HEK293 (cell line): ENCODE measurements around the gene COL5A2.

ENCODE experiments used
- CTCF ChIA-PET: fragments of 350-600 bp; formaldehyde crosslinking; extraction: SDS; loops from one replicate; lab custom pipeline; 2021; ENCODE audit warnings: antibody characterized with exemption; lab: Yijun Ruan, JAX
- POLR2A ChIA-PET: fragments of 300-600 bp; formaldehyde crosslinking; extraction: SDS; loops from one replicate; lab custom pipeline; 2020; ENCODE audit warnings: antibody characterized with exemption, inconsistent platforms; lab: Yijun Ruan, JAX
- H3K27ac ChIP-seq: fragments of 200-500 bp; sonication (Bioruptor generic); 2 replicates; pipeline ENCODE4 v1.5.1; 2014; ENCODE audit warnings: low read depth, low read length, control low read depth, inconsistent platforms; ENCODE audit errors: extremely low read depth
- H3K36me3 ChIP-seq, 2 experiments: fragments of 200-500 bp in 1 of 2; sonication (Bioruptor generic) in 1 of 2; 1 replicate in 1 of 2; 2 replicates in 1 of 2; pipeline ENCODE4 v1.5.1; 2014 to 2017; ENCODE audit warnings: inconsistent platforms in 2 of 2, low read length in 2 of 2; ENCODE audit not compliant: control insufficient read depth in 2 of 2, insufficient read depth in 1 of 2
- H3K4me1 ChIP-seq: fragments of 200-500 bp; sonication (Bioruptor generic); 2 replicates; pipeline ENCODE4 v1.5.1; 2014; ENCODE audit warnings: mild to moderate bottlenecking, low read length, inconsistent platforms; ENCODE audit not compliant: control insufficient read depth, insufficient read depth
- H3K4me3 ChIP-seq: 2 replicates; pipeline ENCODE4 v1.5.1; 2011; ENCODE audit warnings: low read depth, mild to moderate bottlenecking, control low read depth, low read length, moderate library complexity
- H3K9me3 ChIP-seq: fragments of 200-500 bp; sonication (Bioruptor generic); 2 replicates; pipeline ENCODE4 v1.5.1; 2014; ENCODE audit warnings: low read depth, low read length, inconsistent platforms; ENCODE audit not compliant: control insufficient read depth, insufficient read depth
- GLIS2 ChIP-seq: fragments of 450-650 bp; formaldehyde crosslinking; IDR thresholded peaks from 2 replicates; pipeline ENCODE4 v1.5.1; 2016; ENCODE audit warnings: missing biosample characterization, missing genetic modification characterization
- KLF7 ChIP-seq: fragments of 450-650 bp; formaldehyde crosslinking; IDR thresholded peaks from 2 replicates; pipeline ENCODE4 v1.5.1; 2016; ENCODE audit warnings: missing biosample characterization, missing genetic modification characterization, borderline replicate concordance
- OSR2 ChIP-seq: fragments of 450-650 bp; formaldehyde crosslinking; IDR thresholded peaks from 2 replicates; pipeline ENCODE4 v1.5.1; 2016; ENCODE audit warnings: missing biosample characterization, missing genetic modification characterization
- SCRT2 ChIP-seq: fragments of 450-650 bp; formaldehyde crosslinking; IDR thresholded peaks from 2 replicates; pipeline ENCODE4 v1.5.1; 2016; ENCODE audit warnings: missing biosample characterization, missing genetic modification characterization
- TRIM28 ChIP-seq: IDR thresholded peaks from 2 replicates; pipeline ENCODE4 v1.6.1; 2011; ENCODE audit warnings: low read length, control low read depth, borderline replicate concordance
- YY1 ChIP-seq: fragments of 450-650 bp; formaldehyde crosslinking; IDR thresholded peaks from 2 replicates; pipeline ENCODE4 v1.5.1; 2018; ENCODE audit warnings: missing biosample characterization, missing genetic modification characterization
- YY2 ChIP-seq: fragments of 450-650 bp; formaldehyde crosslinking; IDR thresholded peaks from 2 replicates; pipeline ENCODE4 v1.5.1; 2016; ENCODE audit warnings: missing biosample characterization, missing genetic modification characterization
- ZNF146 ChIP-seq: fragments of 450-650 bp; formaldehyde crosslinking; IDR thresholded peaks from 2 replicates; pipeline ENCODE4 v1.5.1; 2016; ENCODE audit warnings: missing biosample characterization, missing genetic modification characterization
- ZNF169 ChIP-seq: fragments of 450-650 bp; formaldehyde crosslinking; IDR thresholded peaks from 2 replicates; pipeline ENCODE4 v1.5.1; 2016; ENCODE audit warnings: missing biosample characterization, missing genetic modification characterization
- ZNF175 ChIP-seq: fragments of 450-650 bp; formaldehyde crosslinking; IDR thresholded peaks from 2 replicates; pipeline ENCODE4 v1.5.1; 2016; ENCODE audit warnings: missing biosample characterization, missing genetic modification characterization
- ZNF184 ChIP-seq: fragments of 450-650 bp; IDR thresholded peaks from 2 replicates; pipeline ENCODE4 v1.5.1; 2018; ENCODE audit warnings: missing biosample characterization, mild to moderate bottlenecking, missing genetic modification characterization
- ZNF221 ChIP-seq: fragments of 450-650 bp; formaldehyde crosslinking; IDR thresholded peaks from 2 replicates; pipeline ENCODE4 v1.5.1; 2017; ENCODE audit warnings: missing biosample characterization, missing genetic modification characterization, borderline replicate concordance
- ZNF266 ChIP-seq: fragments of 450-650 bp; formaldehyde crosslinking; IDR thresholded peaks from 2 replicates; pipeline ENCODE4 v1.5.1; 2016; ENCODE audit warnings: missing biosample characterization, missing genetic modification characterization, low read depth
- ZNF555 ChIP-seq: fragments of 450-650 bp; formaldehyde crosslinking; conservative IDR thresholded peaks from 2 replicates; pipeline ENCODE4 v1.5.1; 2017; ENCODE audit warnings: missing biosample characterization, mild to moderate bottlenecking, missing genetic modification characterization, inconsistent platforms
- ZNF558 ChIP-seq: fragments of 450-650 bp; formaldehyde crosslinking; IDR thresholded peaks from 2 replicates; pipeline ENCODE4 v1.5.1; 2016; ENCODE audit warnings: missing biosample characterization, missing genetic modification characterization
- ZNF701 ChIP-seq: fragments of 450-650 bp; formaldehyde crosslinking; IDR thresholded peaks from 2 replicates; pipeline ENCODE4 v1.5.1; 2016; ENCODE audit warnings: missing biosample characterization, missing genetic modification characterization
- ZSCAN30 ChIP-seq: fragments of 450-650 bp; IDR thresholded peaks from 2 replicates; pipeline ENCODE4 v1.5.1; 2018; ENCODE audit warnings: missing biosample characterization, mild to moderate bottlenecking, missing genetic modification characterization, moderate library complexity
- TF ChIP-seq, protein P1 (sequence below): fragments of 450-650 bp; formaldehyde crosslinking; IDR thresholded peaks from 2 replicates; pipeline ENCODE4 v1.5.1; 2016; ENCODE audit warnings: missing biosample characterization, missing genetic modification characterization
- TF ChIP-seq, protein P2 (sequence below): fragments of 450-650 bp; formaldehyde crosslinking; IDR thresholded peaks from 2 replicates; pipeline ENCODE4 v1.5.1; 2016; ENCODE audit warnings: missing biosample characterization, missing genetic modification characterization
- TF ChIP-seq, protein P3 (sequence below): fragments of 450-650 bp; formaldehyde crosslinking; IDR thresholded peaks from 2 replicates; pipeline ENCODE4 v1.5.1; 2016; ENCODE audit warnings: missing biosample characterization, missing genetic modification characterization
- TF ChIP-seq, protein P4 (sequence below): fragments of 450-650 bp; formaldehyde crosslinking; IDR thresholded peaks from 2 replicates; pipeline ENCODE4 v1.5.1; 2016; ENCODE audit warnings: missing biosample characterization, missing genetic modification characterization

COL5A2 gene

DNA sequence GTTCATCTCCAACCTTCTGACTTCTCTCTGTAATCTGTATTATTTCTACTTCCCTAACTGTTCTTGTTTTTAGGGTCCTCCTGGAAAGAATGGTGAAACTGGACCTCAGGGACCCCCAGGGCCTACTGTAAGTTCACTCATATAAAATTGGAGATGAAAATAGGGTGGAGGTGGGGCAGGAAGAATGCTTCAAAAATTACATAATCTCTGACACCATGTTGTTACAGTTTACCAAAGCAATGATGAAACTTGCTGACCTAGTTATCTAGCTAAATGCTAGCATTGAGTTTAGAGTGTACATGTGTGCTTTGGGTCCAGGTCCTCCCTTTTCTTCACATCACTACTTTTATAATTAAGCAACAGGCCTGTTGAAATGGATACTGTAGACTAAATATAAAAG, 182.3 kb downstream of the COL5A2 start:
- Histone ChIP-seq H3K27ac (no peak overlapping the region), H3K4me3 (no peak overlapping the region), H3K4me1 (no peaks in the 10 kb centered on the region), H3K36me3 (no peaks in the 10 kb centered on the region), H3K9me3 (no peaks in the 10 kb centered on the region)
- TF ChIP-seq ZNF221 (tag by site-specific recombination) (no peak), ZNF146 (tag by site-specific recombination) (no peak), SCRT2 (no peak), OSR2 (tag by site-specific recombination) (no peak), TRIM28 (no peak), YY1 (no peak), ZNF175 (tag by site-specific recombination) (no peak), YY2 (no peak), KLF7 (tag by site-specific recombination) (no peak), GLIS2 (tag by site-specific recombination) (no peak), ZNF266 (tag by site-specific recombination) (no peak), ZNF184 (tag by site-specific recombination) (no peak), ZNF169 (tag by site-specific recombination) (no peak)
- TF ChIP-seq, protein P1, sequence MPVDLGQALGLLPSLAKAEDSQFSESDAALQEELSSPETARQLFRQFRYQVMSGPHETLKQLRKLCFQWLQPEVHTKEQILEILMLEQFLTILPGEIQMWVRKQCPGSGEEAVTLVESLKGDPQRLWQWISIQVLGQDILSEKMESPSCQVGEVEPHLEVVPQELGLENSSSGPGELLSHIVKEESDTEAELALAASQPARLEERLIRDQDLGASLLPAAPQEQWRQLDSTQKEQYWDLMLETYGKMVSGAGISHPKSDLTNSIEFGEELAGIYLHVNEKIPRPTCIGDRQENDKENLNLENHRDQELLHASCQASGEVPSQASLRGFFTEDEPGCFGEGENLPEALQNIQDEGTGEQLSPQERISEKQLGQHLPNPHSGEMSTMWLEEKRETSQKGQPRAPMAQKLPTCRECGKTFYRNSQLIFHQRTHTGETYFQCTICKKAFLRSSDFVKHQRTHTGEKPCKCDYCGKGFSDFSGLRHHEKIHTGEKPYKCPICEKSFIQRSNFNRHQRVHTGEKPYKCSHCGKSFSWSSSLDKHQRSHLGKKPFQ (tag by site-specific recombination) = no peak
- TF ChIP-seq, protein P2, sequence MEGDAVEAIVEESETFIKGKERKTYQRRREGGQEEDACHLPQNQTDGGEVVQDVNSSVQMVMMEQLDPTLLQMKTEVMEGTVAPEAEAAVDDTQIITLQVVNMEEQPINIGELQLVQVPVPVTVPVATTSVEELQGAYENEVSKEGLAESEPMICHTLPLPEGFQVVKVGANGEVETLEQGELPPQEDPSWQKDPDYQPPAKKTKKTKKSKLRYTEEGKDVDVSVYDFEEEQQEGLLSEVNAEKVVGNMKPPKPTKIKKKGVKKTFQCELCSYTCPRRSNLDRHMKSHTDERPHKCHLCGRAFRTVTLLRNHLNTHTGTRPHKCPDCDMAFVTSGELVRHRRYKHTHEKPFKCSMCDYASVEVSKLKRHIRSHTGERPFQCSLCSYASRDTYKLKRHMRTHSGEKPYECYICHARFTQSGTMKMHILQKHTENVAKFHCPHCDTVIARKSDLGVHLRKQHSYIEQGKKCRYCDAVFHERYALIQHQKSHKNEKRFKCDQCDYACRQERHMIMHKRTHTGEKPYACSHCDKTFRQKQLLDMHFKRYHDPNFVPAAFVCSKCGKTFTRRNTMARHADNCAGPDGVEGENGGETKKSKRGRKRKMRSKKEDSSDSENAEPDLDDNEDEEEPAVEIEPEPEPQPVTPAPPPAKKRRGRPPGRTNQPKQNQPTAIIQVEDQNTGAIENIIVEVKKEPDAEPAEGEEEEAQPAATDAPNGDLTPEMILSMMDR (tag by site-specific recombination) = no peak
- TF ChIP-seq, protein P3, sequence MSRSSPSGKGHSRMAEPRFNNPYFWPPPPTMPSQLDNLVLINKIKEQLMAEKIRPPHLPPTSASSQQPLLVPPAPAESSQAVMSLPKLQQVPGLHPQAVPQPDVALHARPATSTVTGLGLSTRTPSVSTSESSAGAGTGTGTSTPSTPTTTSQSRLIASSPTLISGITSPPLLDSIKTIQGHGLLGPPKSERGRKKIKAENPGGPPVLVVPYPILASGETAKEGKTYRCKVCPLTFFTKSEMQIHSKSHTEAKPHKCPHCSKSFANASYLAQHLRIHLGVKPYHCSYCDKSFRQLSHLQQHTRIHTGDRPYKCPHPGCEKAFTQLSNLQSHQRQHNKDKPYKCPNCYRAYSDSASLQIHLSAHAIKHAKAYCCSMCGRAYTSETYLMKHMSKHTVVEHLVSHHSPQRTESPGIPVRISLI (tag by site-specific recombination) = no peak
- ChIA-PET CTCF (no interaction called here), POLR2A (no interaction called here)

DNA sequence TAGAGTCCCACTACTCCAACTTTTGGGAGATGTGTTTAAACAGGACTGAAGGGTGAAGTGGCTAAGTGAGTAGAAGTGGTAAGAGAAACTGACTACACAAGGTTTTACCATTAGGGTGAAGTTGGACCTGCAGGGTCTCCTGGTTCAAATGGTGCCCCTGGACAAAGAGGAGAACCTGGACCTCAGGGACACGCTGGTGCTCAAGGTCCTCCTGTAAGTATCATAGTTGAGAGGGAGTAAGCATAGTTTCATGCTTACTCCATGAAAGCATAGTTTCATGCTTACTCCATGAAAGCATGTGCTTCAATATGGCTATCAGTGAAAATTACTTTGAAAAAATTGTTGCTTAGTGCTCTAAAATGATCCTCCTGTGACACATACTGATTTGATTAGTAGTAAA, 186.3 kb downstream of the COL5A2 start:
- Histone ChIP-seq H3K27ac (no peak overlapping the region), H3K4me3 (no peak overlapping the region)
- no peak for TF ChIP-seq ZNF555 (tag by site-specific recombination)
- TF ChIP-seq, protein P4, sequence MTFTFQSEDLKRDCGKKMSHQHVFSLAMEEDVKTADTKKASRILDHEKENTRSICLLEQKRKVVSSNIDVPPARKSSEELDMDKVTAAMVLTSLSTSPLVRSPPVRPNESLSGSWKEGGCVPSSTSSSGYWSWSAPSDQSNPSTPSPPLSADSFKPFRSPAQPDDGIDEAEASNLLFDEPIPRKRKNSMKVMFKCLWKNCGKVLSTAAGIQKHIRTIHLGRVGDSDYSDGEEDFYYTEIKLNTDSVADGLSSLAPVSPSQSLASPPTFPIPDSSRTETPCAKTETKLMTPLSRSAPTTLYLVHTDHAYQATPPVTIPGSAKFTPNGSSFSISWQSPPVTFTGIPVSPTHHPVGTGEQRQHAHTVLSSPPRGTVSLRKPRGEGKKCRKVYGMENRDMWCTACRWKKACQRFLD = no peak
- TF ChIP-seq ZNF558 (tag by site-specific recombination) = no peak
- TF ChIP-seq ZSCAN30 (tag by site-specific recombination) = no peak
- no peak for TF ChIP-seq ZNF701

More for the DNA sequence above, 186.3 kb downstream of the COL5A2 start:
- Histone ChIP-seq H3K9me3 (no peaks in the 10 kb centered on the region), H3K36me3 (no peaks in the 10 kb centered on the region), H3K4me1 (no peaks in the 10 kb centered on the region)
- ChIA-PET CTCF (interaction anchor here (1.2 kb wide), 1 partner anchor 15 kb away, joined by 4 read pairs; no protein-coding TSS in a partner anchor), POLR2A (no interaction called here)
